Keratinocyte (primary cell): Measurements from ENCODE around the gene SUSD3. TPM values are rescaled to one million over a fixed set of nuclear protein-coding genes. Genes with fewer than 3 reads are reported as not detected.

ENCODE experiments used
- DNase-seq: peaks from one replicate; pipeline ENCODE4 v3.0.0-alpha.2; 2011; ENCODE audit warnings: low read depth, missing footprints, low spot score
- FAIRE-seq: peaks from 2 replicates; lab custom pipeline; 2011; peaks lifted over from hg19 to GRCh38; lab: Jason Lieb, UNC
- H2AFZ ChIP-seq: 2 replicates; pipeline ENCODE4 v1.6.0; 2012; ENCODE audit warnings: low read length, control low read depth, inconsistent platforms; ENCODE audit not compliant: control insufficient read depth
- H3K27ac ChIP-seq: 2 replicates; pipeline ENCODE4 v1.5.1; 2011; ENCODE audit warnings: low read length; ENCODE audit not compliant: control insufficient read depth, insufficient read depth
- H3K27me3 ChIP-seq: 3 replicates; pipeline ENCODE4 v1.6.0; 2011; ENCODE audit warnings: low read length; ENCODE audit not compliant: control insufficient read depth, insufficient read depth; ENCODE audit errors: extremely low read depth
- H3K36me3 ChIP-seq, 2 experiments: 2 replicates in 1 of 2; 3 replicates in 1 of 2; pipeline ENCODE4 v1.5.1; 2011; ENCODE audit warnings: low read length in 2 of 2, mild to moderate bottlenecking in 1 of 2; ENCODE audit not compliant: control insufficient read depth in 2 of 2, insufficient read depth in 2 of 2; ENCODE audit errors: extremely low read depth in 1 of 2
- H3K4me1 ChIP-seq: 3 replicates; pipeline ENCODE4 v1.5.1; 2011; ENCODE audit warnings: low read length; ENCODE audit not compliant: control insufficient read depth, insufficient read depth; ENCODE audit errors: extremely low read depth
- H3K4me2 ChIP-seq: 3 replicates; pipeline ENCODE4 v1.6.0; 2011; ENCODE audit warnings: low read depth, low read length; ENCODE audit not compliant: control insufficient read depth, insufficient read depth; ENCODE audit errors: extremely low read depth
- H3K4me3 ChIP-seq, 3 experiments: fragments of 200-600 bp in 1 of 3; sonication (generic) in 1 of 3; 2 replicates in 2 of 3; 3 replicates in 1 of 3; pipeline ENCODE4 v1.5.1; 2011 to 2016; ENCODE audit warnings: low read length in 3 of 3, mild to moderate bottlenecking in 3 of 3, control low read depth in 2 of 3, inconsistent platforms in 1 of 3, low read depth in 1 of 3, mixed read lengths in 1 of 3, mixed run types in 1 of 3, moderate library complexity in 1 of 3; ENCODE audit not compliant: control insufficient read depth in 2 of 3, insufficient read depth in 2 of 3; ENCODE audit errors: extremely low read depth in 1 of 3
- H3K79me2 ChIP-seq: 2 replicates; pipeline ENCODE4 v1.6.0; 2012; ENCODE audit warnings: low read length; ENCODE audit not compliant: control insufficient read depth, insufficient read depth
- H3K9ac ChIP-seq: 3 replicates; pipeline ENCODE4 v1.6.0; 2011; ENCODE audit warnings: low read length; ENCODE audit not compliant: control insufficient read depth, insufficient read depth; ENCODE audit errors: extremely low read depth
- H3K9me1 ChIP-seq: 3 replicates; pipeline ENCODE4 v1.6.0; 2011; ENCODE audit warnings: low read length; ENCODE audit not compliant: control insufficient read depth, insufficient read depth; ENCODE audit errors: extremely low read depth
- H3K9me3 ChIP-seq: 2 replicates; pipeline ENCODE4 v1.5.1; 2012; ENCODE audit warnings: low read depth, low read length; ENCODE audit not compliant: control insufficient read depth
- H4K20me1 ChIP-seq: 3 replicates; pipeline ENCODE4 v1.6.0; 2011; ENCODE audit warnings: low read length; ENCODE audit not compliant: control insufficient read depth, insufficient read depth; ENCODE audit errors: extremely low read depth
- EZH2 ChIP-seq: IDR thresholded peaks from one replicate; pipeline ENCODE4 v1.6.1; 2012; ENCODE audit warnings: inconsistent platforms, mild to moderate bottlenecking, low read length, moderate library complexity
- dilution Hi-C: fragments of 300-500 bp; cut with MboI; formaldehyde crosslinking; loops from one replicate; pipeline ENCODE4 v1.7.0; 2020; ENCODE audit warnings: low sequenced_read_pairs; ENCODE audit not compliant: extremely low pct_ligation_motif_present
- polyA plus RNA-seq, 5 experiments: library from polyadenylated mRNA; depleted of rRNA in 3 of 5; stranded (reverse) in 3 of 5; stranded (forward) in 1 of 5; unstranded in 1 of 5; fragments of >200 nt; gene quantifications; 1 replicate in 1 of 5; 2 replicates in 3 of 5; 3 replicates in 1 of 5; pipeline versions ENCODE4 v1.2.1 to v1.2.3, GENCODE V29; 2011 to 2012; ENCODE audit warnings: missing spikeins in 2 of 5, low read depth in 1 of 5, low replicate concordance in 1 of 5
- TF ChIP-seq, protein P1 (sequence below), 3 experiments: IDR thresholded peaks in 1 of 3; conservative IDR thresholded peaks in 1 of 3; optimal IDR thresholded peaks in 1 of 3; 2 replicates in 2 of 3; 3 replicates in 1 of 3; pipeline versions ENCODE3 to v1.5.1; 2011; ENCODE audit warnings: low read length in 3 of 3, mild to moderate bottlenecking in 3 of 3, moderate library complexity in 2 of 3, control low read depth in 1 of 3, inconsistent platforms in 1 of 3; ENCODE audit not compliant: insufficient read depth in 2 of 3; ENCODE audit errors: extremely low read depth in 1 of 3

The SUSD3 gene
- polyA plus RNA-seq, 1 donor (not counting 4 experiments of a cell fraction or from before 2014, with no cell fraction given): 0.20 TPM

DNA sequence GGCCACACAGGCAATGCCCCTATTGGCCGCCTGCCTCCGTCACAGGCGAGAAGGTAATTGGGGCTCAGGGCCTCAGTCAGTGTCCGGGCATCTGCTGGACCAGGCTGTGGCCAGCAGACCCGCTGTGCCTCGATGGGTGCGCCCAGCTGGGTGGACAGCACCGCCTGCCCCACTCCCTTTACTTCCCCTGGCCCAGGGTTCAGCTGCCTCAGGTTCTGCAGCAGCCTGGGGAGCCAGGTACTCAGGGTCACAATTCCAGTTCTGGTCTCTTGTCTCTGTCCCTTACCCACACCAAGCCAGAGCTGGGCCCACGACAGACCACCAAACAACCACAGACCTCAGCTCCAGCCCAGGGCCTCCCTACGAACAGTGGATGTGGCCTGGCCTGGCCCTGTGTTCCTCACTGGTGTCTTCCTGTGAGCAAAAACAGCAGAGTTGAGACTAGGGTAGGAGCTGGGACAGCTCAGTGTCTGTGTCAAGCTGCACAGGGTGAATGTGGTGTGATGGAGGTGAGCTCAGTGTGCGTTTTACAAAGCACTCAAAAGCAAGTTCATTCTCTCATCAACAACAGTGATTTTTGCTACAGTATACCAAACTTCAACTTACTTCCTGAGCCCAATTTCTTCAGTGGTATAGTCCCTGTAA, 33.4 kb upstream of the SUSD3 start:
- Histone ChIP-seq H3K9ac (no peak overlapping the region), H3K79me2 (no peaks in the 10 kb centered on the region), H3K36me3 (no peaks in the 10 kb centered on the region), H3K9me3 (no peaks in the 10 kb centered on the region), H3K27me3 (peaks cover 5% of the 10 kb centered on the region), H3K4me3 (no peak overlapping the region), H3K4me2 (no peak overlapping the region), H3K4me1 (no peaks in the 10 kb centered on the region), H2AFZ (no peak overlapping the region), H3K27ac (no peak overlapping the region), H4K20me1 (no peaks in the 10 kb centered on the region), H3K9me1 (no peaks in the 10 kb centered on the region)
- DNase-seq (no peak), FAIRE-seq (no peak)
- TF ChIP-seq, protein P1, sequence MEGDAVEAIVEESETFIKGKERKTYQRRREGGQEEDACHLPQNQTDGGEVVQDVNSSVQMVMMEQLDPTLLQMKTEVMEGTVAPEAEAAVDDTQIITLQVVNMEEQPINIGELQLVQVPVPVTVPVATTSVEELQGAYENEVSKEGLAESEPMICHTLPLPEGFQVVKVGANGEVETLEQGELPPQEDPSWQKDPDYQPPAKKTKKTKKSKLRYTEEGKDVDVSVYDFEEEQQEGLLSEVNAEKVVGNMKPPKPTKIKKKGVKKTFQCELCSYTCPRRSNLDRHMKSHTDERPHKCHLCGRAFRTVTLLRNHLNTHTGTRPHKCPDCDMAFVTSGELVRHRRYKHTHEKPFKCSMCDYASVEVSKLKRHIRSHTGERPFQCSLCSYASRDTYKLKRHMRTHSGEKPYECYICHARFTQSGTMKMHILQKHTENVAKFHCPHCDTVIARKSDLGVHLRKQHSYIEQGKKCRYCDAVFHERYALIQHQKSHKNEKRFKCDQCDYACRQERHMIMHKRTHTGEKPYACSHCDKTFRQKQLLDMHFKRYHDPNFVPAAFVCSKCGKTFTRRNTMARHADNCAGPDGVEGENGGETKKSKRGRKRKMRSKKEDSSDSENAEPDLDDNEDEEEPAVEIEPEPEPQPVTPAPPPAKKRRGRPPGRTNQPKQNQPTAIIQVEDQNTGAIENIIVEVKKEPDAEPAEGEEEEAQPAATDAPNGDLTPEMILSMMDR (optimal IDR thresholded peaks at IDR 0.05 in 1 of 3, IDR thresholded peaks at IDR 0.05 in 1 of 3, conservative IDR thresholded peaks at IDR 0.05 in 1 of 3; ENCODE audit: extremely low read depth in 1 of 3, insufficient read depth in 2 of 3, low read length in 3 of 3): no peak
- no peak for TF ChIP-seq EZH2
- dilution Hi-C loops: no loop called here

DNA sequence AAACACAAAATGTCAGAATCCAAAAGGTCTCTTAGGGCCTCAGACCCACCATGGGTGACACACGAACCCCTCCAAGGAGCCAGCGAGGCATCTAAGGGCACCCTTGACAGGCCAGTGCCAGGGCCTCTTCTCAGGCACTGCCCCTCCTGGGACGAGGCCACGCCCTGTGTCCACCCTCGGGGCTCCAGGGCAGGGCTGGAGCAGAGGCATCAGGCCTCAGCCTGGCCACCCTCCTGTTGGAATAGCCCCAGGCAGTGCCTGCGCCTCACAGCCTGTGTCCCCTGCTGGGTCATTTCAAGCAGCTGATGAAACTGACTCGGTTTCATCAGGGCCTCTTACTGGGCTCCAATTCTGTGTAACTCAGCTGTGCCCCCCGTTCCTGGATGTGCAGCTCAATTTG, 32.8 kb upstream of the SUSD3 start:
- Histone ChIP-seq H2AFZ (no peak overlapping the region), H3K9me3 (no peaks in the 10 kb centered on the region), H3K27me3 (peaks cover 5% of the 10 kb centered on the region), H3K9ac (no peak overlapping the region), H4K20me1 (no peaks in the 10 kb centered on the region), H3K27ac (no peak overlapping the region), H3K36me3 (no peaks in the 10 kb centered on the region), H3K4me3 (no peak overlapping the region), H3K4me2 (no peak overlapping the region), H3K4me1 (no peaks in the 10 kb centered on the region), H3K79me2 (no peaks in the 10 kb centered on the region), H3K9me1 (no peaks in the 10 kb centered on the region)
- no peak for FAIRE-seq
- no peak for DNase-seq
- dilution Hi-C loops: no loop called here
- TF ChIP-seq EZH2: no peak
- TF ChIP-seq, protein P1 (optimal IDR thresholded peaks at IDR 0.05 in 1 of 3, IDR thresholded peaks at IDR 0.05 in 1 of 3, conservative IDR thresholded peaks at IDR 0.05 in 1 of 3; ENCODE audit: extremely low read depth in 1 of 3, insufficient read depth in 2 of 3, low read length in 3 of 3): no peak
